ENCODE data around the gene ENO1.
"Not testable (repeated sequence)": the region's sequence is repeated elsewhere in the genome, so short reads cannot be mapped to it uniquely, and the experiment has no call there.

The ENO1 gene

DNA sequence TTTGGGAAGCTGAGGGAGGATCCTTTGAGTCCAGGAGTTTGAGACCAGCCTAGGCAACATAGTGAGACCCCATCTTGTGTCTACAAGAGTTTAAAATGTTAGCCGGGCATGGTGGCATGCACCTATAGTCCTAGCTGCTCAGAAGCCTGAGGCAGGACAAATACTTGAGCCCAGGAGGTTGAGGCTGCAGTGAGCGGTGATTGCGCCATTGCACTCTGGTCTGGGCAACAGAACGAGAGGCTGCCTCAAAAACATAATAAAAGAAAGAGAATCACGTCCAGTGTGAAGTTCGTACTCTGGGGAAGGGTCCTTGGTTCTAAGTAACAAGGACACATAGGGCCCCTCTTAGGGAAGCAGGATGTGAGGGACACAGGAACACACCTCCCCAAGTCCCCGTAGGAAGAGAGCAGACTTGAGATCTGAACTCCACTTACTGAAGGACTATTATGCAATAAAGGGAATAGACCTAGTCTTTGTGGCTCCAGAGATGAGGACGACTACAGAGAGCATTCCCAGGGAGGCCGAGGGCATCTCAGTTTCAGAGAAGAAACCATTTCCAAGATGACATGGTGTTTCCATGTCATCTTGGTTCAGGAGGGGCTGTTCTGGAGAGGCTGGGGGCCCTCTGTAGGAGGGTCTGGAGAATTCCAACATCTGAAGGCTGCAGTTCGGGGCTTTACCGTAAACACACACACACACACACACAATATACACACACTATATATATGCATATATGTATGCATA is 10.8 kb upstream of the ENO1 start:
- POLR2A ChIA-PET = no interaction called here
- Histone ChIP-seq H3K4me1 (ENCODE audit: control insufficient read depth, insufficient read depth, low read length) (no peaks in the 10 kb centered on the region), H3K9me3 (ENCODE audit: control insufficient read depth, insufficient read depth, low read depth, low read length) (no peaks in the 10 kb centered on the region), H3K4me3 (ENCODE audit: low read depth, low read length) (no peak overlapping the region), H3K27ac (ENCODE audit: extremely low read depth, low read depth, low read length) (no peak overlapping the region), H3K36me3 (ENCODE audit: control insufficient read depth in 2 of 2, insufficient read depth in 1 of 2, low read length in 2 of 2) (no peaks in the 10 kb centered on the region)
- CTCF ChIA-PET = no interaction called here
- TF ChIP-seq, protein P1, sequence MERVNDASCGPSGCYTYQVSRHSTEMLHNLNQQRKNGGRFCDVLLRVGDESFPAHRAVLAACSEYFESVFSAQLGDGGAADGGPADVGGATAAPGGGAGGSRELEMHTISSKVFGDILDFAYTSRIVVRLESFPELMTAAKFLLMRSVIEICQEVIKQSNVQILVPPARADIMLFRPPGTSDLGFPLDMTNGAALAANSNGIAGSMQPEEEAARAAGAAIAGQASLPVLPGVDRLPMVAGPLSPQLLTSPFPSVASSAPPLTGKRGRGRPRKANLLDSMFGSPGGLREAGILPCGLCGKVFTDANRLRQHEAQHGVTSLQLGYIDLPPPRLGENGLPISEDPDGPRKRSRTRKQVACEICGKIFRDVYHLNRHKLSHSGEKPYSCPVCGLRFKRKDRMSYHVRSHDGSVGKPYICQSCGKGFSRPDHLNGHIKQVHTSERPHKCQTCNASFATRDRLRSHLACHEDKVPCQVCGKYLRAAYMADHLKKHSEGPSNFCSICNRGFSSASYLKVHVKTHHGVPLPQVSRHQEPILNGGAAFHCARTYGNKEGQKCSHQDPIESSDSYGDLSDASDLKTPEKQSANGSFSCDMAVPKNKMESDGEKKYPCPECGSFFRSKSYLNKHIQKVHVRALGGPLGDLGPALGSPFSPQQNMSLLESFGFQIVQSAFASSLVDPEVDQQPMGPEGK (tag by site-specific recombination; IDR thresholded peaks at IDR 0.05) = no peak

DNA sequence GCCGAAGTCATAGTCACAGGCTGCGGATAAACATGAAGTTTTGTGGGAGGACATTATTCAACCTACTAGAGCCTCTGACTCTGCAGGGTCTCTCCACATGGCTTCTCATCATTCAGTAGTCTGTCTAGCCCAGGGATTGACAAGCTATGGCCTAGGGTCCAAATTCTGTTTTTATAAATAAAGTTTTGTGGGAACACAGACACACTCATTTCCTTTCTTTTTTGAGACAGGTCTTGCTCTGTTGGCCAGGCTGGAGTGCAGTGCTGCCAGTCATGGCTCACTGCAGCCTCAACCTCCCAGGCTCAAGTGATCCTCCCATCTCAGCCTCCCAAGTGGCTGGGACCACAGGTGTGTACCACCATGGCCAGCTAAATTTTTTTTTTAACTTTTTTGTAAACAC is 8.1 kb upstream of the ENO1 start:
- Histone ChIP-seq H3K27ac (ENCODE audit: extremely low read depth, low read depth, low read length) (no peak overlapping the region), H3K4me3 (ENCODE audit: low read depth, low read length) (no peak overlapping the region), H3K9me3 (ENCODE audit: control insufficient read depth, insufficient read depth, low read depth, low read length) (no peaks in the 10 kb centered on the region), H3K36me3 (ENCODE audit: control insufficient read depth in 2 of 2, insufficient read depth in 1 of 2, low read length in 2 of 2) (no peaks in the 10 kb centered on the region), H3K4me1 (ENCODE audit: control insufficient read depth, insufficient read depth, low read length) (no peaks in the 10 kb centered on the region)
- no peak for TF ChIP-seq ZFP69B (tag by site-specific recombination; IDR thresholded peaks at IDR 0.05)
- TF ChIP-seq ZBTB26 (tag by site-specific recombination; optimal IDR thresholded peaks at IDR 0.05) = no peak
- CTCF ChIA-PET = interaction anchor here (0.5 to 1.2 kb wide), 5 partner anchors 31 to 1097 kb away, joined by 3 to 4 read pairs (median 3); no protein-coding TSS in a partner anchor
- POLR2A ChIA-PET = interaction anchor here (2.9 kb wide), 1 partner anchor 8 kb away, joined by 9 read pairs; the partner anchor contains the start of gene ENO1

DNA sequence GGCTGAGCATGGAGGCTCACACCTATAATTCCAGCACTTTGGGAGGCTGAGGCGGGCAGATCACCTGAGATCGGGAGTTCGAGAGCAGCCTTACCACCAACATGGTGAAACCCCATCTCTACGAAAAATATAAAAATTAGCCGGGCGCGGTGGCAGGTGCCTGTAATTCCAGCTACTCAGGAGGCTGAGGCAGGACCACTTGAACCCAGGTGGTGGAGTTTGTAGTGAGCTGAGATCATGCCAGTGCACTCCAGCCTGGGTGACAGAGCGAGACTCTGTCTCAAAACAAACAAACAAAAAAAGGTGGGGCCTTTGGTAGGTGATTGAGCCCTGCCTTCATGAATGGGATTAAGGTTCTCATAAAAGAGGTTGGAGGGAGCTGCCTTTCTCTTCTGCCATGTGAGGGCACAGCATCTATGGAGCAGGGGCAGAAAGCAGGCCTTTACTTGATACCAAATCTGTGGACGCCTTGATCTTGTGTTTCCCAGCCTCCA is 7.6 kb upstream of the ENO1 start:
- not testable (repeated sequence) for H3K36me3 ChIP-seq (ENCODE audit: control insufficient read depth in 2 of 2, insufficient read depth in 1 of 2, low read length in 2 of 2); H3K9me3 ChIP-seq (ENCODE audit: control insufficient read depth, insufficient read depth, low read depth, low read length); H3K4me1 ChIP-seq (ENCODE audit: control insufficient read depth, insufficient read depth, low read length); H3K27ac ChIP-seq (ENCODE audit: extremely low read depth, low read depth, low read length); H3K4me3 ChIP-seq (ENCODE audit: low read depth, low read length)
- CTCF ChIA-PET = interaction anchor here (0.6 to 1.2 kb wide), 4 partner anchors 31 to 1098 kb away, joined by 3 read pairs; no protein-coding TSS in a partner anchor
- peak; percentile 70 for TF ChIP-seq KLF1 (tag by site-specific recombination; IDR thresholded peaks at IDR 0.05)
- peak; percentile 69; the same call in 1 of the 2 replicates for TF ChIP-seq ZBTB6 (tag by site-specific recombination; IDR thresholded peaks at IDR 0.05)
- peak; percentile 76 for TF ChIP-seq ZNF2 (tag by site-specific recombination; IDR thresholded peaks at IDR 0.05)
- 0 out of 2 replicates have a peak, but pooled peaks have one; percentile 18 for TF ChIP-seq OSR2 (tag by site-specific recombination; IDR thresholded peaks at IDR 0.05)
- POLR2A ChIA-PET = interaction anchor here (2.9 kb wide), 1 partner anchor 7 kb away, joined by 9 read pairs; the partner anchor contains the start of gene ENO1

DNA sequence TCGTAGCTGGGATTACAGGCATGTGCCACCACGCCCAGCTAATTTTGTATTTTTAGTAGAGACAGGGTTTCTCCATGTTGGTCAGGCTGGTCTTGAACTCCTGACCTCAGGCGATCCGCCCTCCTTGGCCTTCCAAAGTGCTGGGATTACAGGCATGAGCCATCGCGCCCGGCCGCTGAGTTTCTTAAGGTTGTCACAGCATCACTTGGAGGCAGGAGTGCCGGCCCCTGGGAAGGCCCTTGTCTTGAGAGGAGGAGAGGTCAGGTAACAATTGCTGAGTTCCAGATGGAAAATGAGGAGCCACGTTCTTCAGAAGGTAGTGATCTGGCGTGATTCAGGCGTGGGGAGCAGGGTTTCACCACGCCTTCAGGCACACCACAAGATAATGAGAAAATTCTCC is 5.6 kb upstream of the ENO1 start:
- CTCF ChIA-PET; H3K4me1 ChIP-seq (ENCODE audit: control insufficient read depth, insufficient read depth, low read length); H3K27ac ChIP-seq (ENCODE audit: extremely low read depth, low read depth, low read length); POLR2A ChIA-PET; H3K36me3 ChIP-seq (ENCODE audit: control insufficient read depth in 2 of 2, insufficient read depth in 1 of 2, low read length in 2 of 2); H3K4me3 ChIP-seq (ENCODE audit: low read depth, low read length); H3K9me3 ChIP-seq (ENCODE audit: control insufficient read depth, insufficient read depth, low read depth, low read length): not testable (repeated sequence)

GRCh38 chr1:8883491-8883890 is 5.0 kb upstream of the ENO1 start:
- POLR2A ChIA-PET = no interaction called here
- no peaks in the 10 kb centered on the region for H3K9me3 ChIP-seq (ENCODE audit: control insufficient read depth, insufficient read depth, low read depth, low read length)
- no peaks in the 10 kb centered on the region for H3K36me3 ChIP-seq (ENCODE audit: control insufficient read depth in 2 of 2, insufficient read depth in 1 of 2, low read length in 2 of 2)
- no peak overlapping the region for H3K27ac ChIP-seq (ENCODE audit: extremely low read depth, low read depth, low read length)
- peaks cover 8% of the 10 kb centered on the region for H3K4me1 ChIP-seq (ENCODE audit: control insufficient read depth, insufficient read depth, low read length)
- H3K4me3 ChIP-seq (ENCODE audit: low read depth, low read length) = no peak overlapping the region
- CTCF ChIA-PET = no interaction called here
- TF ChIP-seq KLF8 (tag by site-specific recombination; IDR thresholded peaks at IDR 0.05) = no peak
- TF ChIP-seq ZIC2 (tag by site-specific recombination; IDR thresholded peaks at IDR 0.05) = peak; percentile 96
- TF ChIP-seq GLIS1 (tag by site-specific recombination; IDR thresholded peaks at IDR 0.05) = peak; percentile 96
- no peak for TF ChIP-seq ZNF747 (tag by site-specific recombination; IDR thresholded peaks at IDR 0.05)
- no peak for TF ChIP-seq ZSCAN23 (tag by site-specific recombination; IDR thresholded peaks at IDR 0.05)
- TF ChIP-seq, protein P2, sequence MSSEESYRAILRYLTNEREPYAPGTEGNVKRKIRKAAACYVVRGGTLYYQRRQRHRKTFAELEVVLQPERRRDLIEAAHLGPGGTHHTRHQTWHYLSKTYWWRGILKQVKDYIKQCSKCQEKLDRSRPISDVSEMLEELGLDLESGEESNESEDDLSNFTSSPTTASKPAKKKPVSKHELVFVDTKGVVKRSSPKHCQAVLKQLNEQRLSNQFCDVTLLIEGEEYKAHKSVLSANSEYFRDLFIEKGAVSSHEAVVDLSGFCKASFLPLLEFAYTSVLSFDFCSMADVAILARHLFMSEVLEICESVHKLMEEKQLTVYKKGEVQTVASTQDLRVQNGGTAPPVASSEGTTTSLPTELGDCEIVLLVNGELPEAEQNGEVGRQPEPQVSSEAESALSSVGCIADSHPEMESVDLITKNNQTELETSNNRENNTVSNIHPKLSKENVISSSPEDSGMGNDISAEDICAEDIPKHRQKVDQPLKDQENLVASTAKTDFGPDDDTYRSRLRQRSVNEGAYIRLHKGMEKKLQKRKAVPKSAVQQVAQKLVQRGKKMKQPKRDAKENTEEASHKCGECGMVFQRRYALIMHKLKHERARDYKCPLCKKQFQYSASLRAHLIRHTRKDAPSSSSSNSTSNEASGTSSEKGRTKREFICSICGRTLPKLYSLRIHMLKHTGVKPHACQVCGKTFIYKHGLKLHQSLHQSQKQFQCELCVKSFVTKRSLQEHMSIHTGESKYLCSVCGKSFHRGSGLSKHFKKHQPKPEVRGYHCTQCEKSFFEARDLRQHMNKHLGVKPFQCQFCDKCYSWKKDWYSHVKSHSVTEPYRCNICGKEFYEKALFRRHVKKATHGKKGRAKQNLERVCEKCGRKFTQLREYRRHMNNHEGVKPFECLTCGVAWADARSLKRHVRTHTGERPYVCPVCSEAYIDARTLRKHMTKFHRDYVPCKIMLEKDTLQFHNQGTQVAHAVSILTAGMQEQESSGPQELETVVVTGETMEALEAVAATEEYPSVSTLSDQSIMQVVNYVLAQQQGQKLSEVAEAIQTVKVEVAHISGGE (tag by site-specific recombination; conservative IDR thresholded peaks at IDR 0.05; ENCODE audit: low read depth) = no peak
- no peak for TF ChIP-seq BCL6B (tag by site-specific recombination; IDR thresholded peaks at IDR 0.05)
